KOPT-K1 (cell line): Measurements from ENCODE around the gene TTC27.
"Not testable (repeated sequence)": the region's sequence is repeated elsewhere in the genome, so short reads cannot be mapped to it uniquely, and the experiment has no call there.

ENCODE experiments used
- H3K27ac ChIP-seq: fragments of 200-600 bp; sonication (generic); 2 replicates; pipeline ENCODE4 v1.5.1; 2016; ENCODE audit warnings: antibody characterized with exemption, mild to moderate bottlenecking, low read depth, low read length; ENCODE audit not compliant: poor library complexity, severe bottlenecking
- H3K36me3 ChIP-seq: fragments of 200-600 bp; sonication (generic); 2 replicates; pipeline ENCODE4 v1.5.1; 2017; ENCODE audit warnings: antibody characterized with exemption, mild to moderate bottlenecking, low read length, moderate library complexity; ENCODE audit not compliant: insufficient read depth
- H3K9me3 ChIP-seq: fragments of 200-600 bp; sonication (generic); 2 replicates; pipeline ENCODE4 v1.5.1; 2017; ENCODE audit warnings: antibody characterized with exemption, low read length, mild to moderate bottlenecking; ENCODE audit not compliant: insufficient read depth, poor library complexity, severe bottlenecking

The TTC27 gene

GRCh38 chr2:32865399-32866068 lies 237.7 kb downstream of the TTC27 start:
- H3K9me3 ChIP-seq: no peaks in the 10 kb centered on the region
- H3K27ac ChIP-seq: no peak overlapping the region
- no peaks in the 10 kb centered on the region for H3K36me3 ChIP-seq

- not testable (repeated sequence) for H3K27ac ChIP-seq
Observed at GRCh38 chr2:32866462-32866861, 238.6 kb downstream of the TTC27 start.

More at GRCh38 chr2:32866462-32866861, 238.6 kb downstream of the TTC27 start:
- H3K36me3 ChIP-seq, H3K9me3 ChIP-seq: not testable (repeated sequence)
